NCI-H510A (cell line): ENCODE data around the gene FAM78B.

Source experiments
- DNase-seq: peaks from one replicate; lab custom pipeline; 2025; lab: John Stamatoyannopoulos, UW

FAM78B gene

GRCh38 chr1:166166698-166167571, at the start of gene FAM78B:
TSS of gene FAM78B (minus strand) at chr1:166167001. CDS start at chr1:166166248, 753 bp downstream.
- DNase-seq, result peak; percentile 86

GRCh38 chr1:166202546-166202945, 35.7 kb upstream of the FAM78B start:
- no peak for DNase-seq

GRCh38 chr1:166200743-166201142, 33.9 kb upstream of the FAM78B start:
- DNase-seq, result no peak

- DNase-seq, result no peak
These were observed 30.8 kb upstream of the FAM78B start for GRCh38 chr1:166197597-166197996.

- DNase-seq, result no peak
These were observed 30.3 kb upstream of the FAM78B start for GRCh38 chr1:166197141-166197540.

GRCh38 chr1:166193057-166193698, 26.4 kb upstream of the FAM78B start:
- DNase-seq, result no peak

GRCh38 chr1:166190400-166190799, 23.6 kb upstream of the FAM78B start:
- DNase-seq, result no peak

GRCh38 chr1:166189126-166189525, 22.3 kb upstream of the FAM78B start:
- DNase-seq, result no peak

- DNase-seq, result no peak
These were observed 18.7 kb upstream of the FAM78B start for GRCh38 chr1:166185526-166185925.

- no peak for DNase-seq
These were observed 18.1 kb upstream of the FAM78B start for GRCh38 chr1:166184897-166185296.

GRCh38 chr1:166184012-166184411, 17.2 kb upstream of the FAM78B start:
- DNase-seq, result no peak

GRCh38 chr1:166182281-166182680, 15.5 kb upstream of the FAM78B start:
- DNase-seq, result no peak

GRCh38 chr1:166176416-166176815, 9.6 kb upstream of the FAM78B start:
- DNase-seq, result no peak

GRCh38 chr1:166175032-166175431, 8.2 kb upstream of the FAM78B start:
- DNase-seq, result no peak

- DNase-seq, result no peak
These were observed 7.3 kb upstream of the FAM78B start for GRCh38 chr1:166174108-166174507.

- DNase-seq, result no peak
These were observed 5.3 kb upstream of the FAM78B start for GRCh38 chr1:166172106-166172505.

- DNase-seq, result no peak
These were observed 3.9 kb upstream of the FAM78B start for GRCh38 chr1:166170726-166171125.

- no peak for DNase-seq
These were observed 3.3 kb upstream of the FAM78B start for GRCh38 chr1:166170075-166170474.

- DNase-seq, result no peak
These were observed 2.4 kb upstream of the FAM78B start for GRCh38 chr1:166169182-166169581.

GRCh38 chr1:166167572-166167925, 748 bp upstream of the FAM78B start:
- no peak for DNase-seq

- no peak for DNase-seq
These were observed 488 bp downstream of the FAM78B start for GRCh38 chr1:166166329-166166697.

- no peak for DNase-seq
These were observed 1.0 kb downstream of the FAM78B start for GRCh38 chr1:166165661-166166328.
